Uterus (tissue), 4 donors: ENCODE measurements around the gene LRRC4C. TPM values are rescaled to one million over a fixed set of nuclear protein-coding genes. Genes with fewer than 3 reads are reported as not detected.

Experiments used
- DNase-seq, 2 donors: peaks; one replicate each; pipeline ENCODE4 v3.0.0-alpha.2; 2019 to 2020
- H3K27ac ChIP-seq, 2 donors: fragments of 200-600 bp; sonication (generic); 1 replicate in 1 of 2; 2 replicates in 1 of 2; pipeline ENCODE4 v1.5.1; 2016 to 2018
- H3K27me3 ChIP-seq, 2 donors: fragments of 200-600 bp; sonication (generic); one replicate each; pipeline ENCODE4 v1.5.1; 2018 to 2019; ENCODE audit warnings: control low read depth in 1 of 2
- H3K36me3 ChIP-seq, 2 donors: fragments of 200-600 bp; sonication (generic); one replicate each; pipeline ENCODE4 v1.5.1; 2019; ENCODE audit warnings: control low read depth in 1 of 2
- H3K4me1 ChIP-seq, 2 donors: fragments of 200-600 bp; sonication (generic); one replicate each; pipeline ENCODE4 v1.5.1; 2018 to 2019; ENCODE audit warnings: control low read depth in 1 of 2
- H3K4me3 ChIP-seq, 2 donors: fragments of 200-600 bp; sonication (generic); 1 replicate in 1 of 2; 2 replicates in 1 of 2; pipeline ENCODE4 v1.5.1; 2018 to 2019; ENCODE audit warnings: mild to moderate bottlenecking in 1 of 2
- H3K9me3 ChIP-seq, 2 donors: fragments of 200-600 bp; sonication (generic); one replicate each; pipeline ENCODE4 v1.5.1; 2019; ENCODE audit warnings: control low read depth in 1 of 2
- CTCF ChIP-seq, 4 experiments: fragments of 200-600 bp in 2 of 4; fragments of 450-650 bp in 2 of 4; sonication (generic) in 2 of 4; IDR thresholded peaks; one replicate each; pipeline ENCODE4 v1.5.1; 2016 to 2019; ENCODE audit warnings: antibody characterized with exemption in 4 of 4, mild to moderate bottlenecking in 2 of 4, moderate library complexity in 1 of 4
- POLR2A ChIP-seq, 2 donors: fragments of 450-650 bp; IDR thresholded peaks; one replicate each; pipeline ENCODE4 v1.6.1; 2016; ENCODE audit warnings: antibody characterized with exemption in 2 of 2, mild to moderate bottlenecking in 1 of 2, moderate library complexity in 1 of 2
- intact Hi-C: fragments of 100-400 bp; cut with DNase I; formaldehyde crosslinking; loops from one replicate; pipeline ENCODE4 v1.15.1; 2023; ENCODE audit warnings: low total_unique reads
- total RNA-seq, 4 donors: library from RNA; depleted of rRNA in 3 of 4; stranded (reverse); fragments of >200 nt in 3 of 4; gene quantifications; one replicate each; pipeline versions ENCODE4 v1.1.0 to v1.2.4, GENCODE V29; 2014 to 2023
- donor health status: DM: yes; HTN: yes; CAD: no.

The LRRC4C gene
- total RNA-seq, 4 donors from 2014 or later = 1.5 to 16.9 (median 2.1) TPM; not detected in 1

- Histone ChIP-seq H3K36me3 (no peaks in the 10 kb centered on the region), H3K27me3 (no peaks in the 10 kb centered on the region), H3K9me3 (no peaks in the 10 kb centered on the region), H3K4me3 (no peak overlapping the region), H3K27ac (no peak overlapping the region), H3K4me1 (no peaks in the 10 kb centered on the region)
- intact Hi-C loops = no loop called here
- TF ChIP-seq CTCF (IDR thresholded peaks at IDR 0.05) (no peak), POLR2A (IDR thresholded peaks at IDR 0.05) (no peak)
- DNase-seq = no peak
Measured at GRCh38 chr11:41398175-41398574, 61.3 kb downstream of the LRRC4C start.

GRCh38 chr11:41394521-41395195 lies 64.8 kb downstream of the LRRC4C start:
- Histone ChIP-seq H3K27me3 (no peaks in the 10 kb centered on the region), H3K4me1 (no peaks in the 10 kb centered on the region), H3K36me3 (no peaks in the 10 kb centered on the region), H3K9me3 (no peaks in the 10 kb centered on the region), H3K27ac (no peak overlapping the region), H3K4me3 (no peak overlapping the region)
- TF ChIP-seq CTCF (IDR thresholded peaks at IDR 0.05) (no peak), POLR2A (IDR thresholded peaks at IDR 0.05) (no peak)
- no peak for DNase-seq
- intact Hi-C loops = no loop called here

- no peak for TF ChIP-seq POLR2A (IDR thresholded peaks at IDR 0.05)
- TF ChIP-seq CTCF (IDR thresholded peaks at IDR 0.05) = no peak
- no peaks in the 10 kb centered on the region for H3K9me3 ChIP-seq
- H3K4me3 ChIP-seq = no peak overlapping the region
- no peaks in the 10 kb centered on the region for H3K4me1 ChIP-seq
- intact Hi-C loops = no loop called here
- H3K36me3 ChIP-seq = no peaks in the 10 kb centered on the region
- no peak for DNase-seq
- H3K27ac ChIP-seq = no peak overlapping the region
- no peaks in the 10 kb centered on the region for H3K27me3 ChIP-seq
Measured at GRCh38 chr11:41392596-41392995, 66.9 kb downstream of the LRRC4C start.

- Histone ChIP-seq H3K27ac (no peak overlapping the region), H3K27me3 (no peaks in the 10 kb centered on the region), H3K36me3 (no peaks in the 10 kb centered on the region), H3K9me3 (no peaks in the 10 kb centered on the region), H3K4me1 (no peaks in the 10 kb centered on the region), H3K4me3 (no peak overlapping the region)
- no peak for DNase-seq
- no peak for TF ChIP-seq CTCF (IDR thresholded peaks at IDR 0.05)
- TF ChIP-seq POLR2A (IDR thresholded peaks at IDR 0.05) = no peak
- intact Hi-C loops = no loop called here
Measured at GRCh38 chr11:41389623-41390130, 69.8 kb downstream of the LRRC4C start.

GRCh38 chr11:41384329-41384728 lies 75.1 kb downstream of the LRRC4C start:
- intact Hi-C loops = no loop called here
- Histone ChIP-seq H3K36me3 (no peaks in the 10 kb centered on the region), H3K4me3 (no peak overlapping the region), H3K27me3 (no peaks in the 10 kb centered on the region), H3K4me1 (no peaks in the 10 kb centered on the region), H3K9me3 (no peaks in the 10 kb centered on the region), H3K27ac (no peak overlapping the region)
- DNase-seq = no peak
- TF ChIP-seq CTCF (IDR thresholded peaks at IDR 0.05) = no peak
- no peak for TF ChIP-seq POLR2A (IDR thresholded peaks at IDR 0.05)
